GM19397 (cell line): Measurements from ENCODE around the gene MTUS2.

ENCODE experiments used
- ATAC-seq: cut with Tn5 transposase; IDR thresholded peaks from one replicate; pipeline ENCODE4 v1.9.1; 2021; ENCODE audit warnings: mild to moderate bottlenecking, moderate library complexity; ENCODE audit not compliant: unreplicated experiment

MTUS2 gene

GRCh38 chr13:28856287-28856686 is 36.1 kb downstream of the MTUS2 start:
- ATAC-seq: no peak

GRCh38 chr13:28859069-28859468 is 38.9 kb downstream of the MTUS2 start:
- ATAC-seq: no peak

DNA sequence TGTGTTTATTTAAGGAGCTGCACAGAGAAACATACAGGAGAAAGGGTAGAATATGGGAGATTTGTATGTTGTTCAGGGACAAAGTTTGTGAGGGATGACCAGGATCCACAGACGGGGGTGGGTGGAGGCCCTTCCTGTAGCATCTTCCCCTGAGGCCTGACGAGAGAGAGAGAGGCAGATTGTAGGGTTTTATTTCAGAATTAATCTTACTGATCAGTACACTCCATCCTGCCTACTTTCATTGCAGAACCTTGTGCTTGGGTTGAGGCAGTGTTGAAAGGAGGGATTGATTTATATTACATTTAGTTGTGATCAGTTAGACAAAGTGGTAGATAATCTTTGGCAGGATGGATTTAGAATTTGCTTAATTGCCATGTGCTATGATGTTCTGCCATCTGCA is 39.6 kb downstream of the MTUS2 start:
- ATAC-seq: no peak

DNA sequence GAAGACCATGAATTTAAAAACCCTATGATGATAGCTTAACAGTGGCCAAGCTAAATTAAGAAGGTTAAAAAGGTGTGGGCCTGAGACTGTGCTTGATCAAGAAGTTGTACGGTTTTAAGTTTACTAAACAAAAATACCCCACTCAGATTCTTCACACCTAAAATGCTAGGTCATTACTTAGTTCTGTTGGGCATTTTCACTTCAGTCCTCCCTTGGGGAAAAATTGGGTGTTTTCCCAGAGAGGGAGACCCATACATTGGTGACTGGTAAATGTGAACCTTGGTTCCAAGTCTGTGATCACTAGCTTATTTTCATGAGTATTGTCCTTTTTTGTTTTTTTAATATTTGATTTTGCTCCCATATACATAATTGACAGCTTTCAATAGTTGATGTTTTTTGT is 44.4 kb downstream of the MTUS2 start:
- ATAC-seq: no peak

DNA sequence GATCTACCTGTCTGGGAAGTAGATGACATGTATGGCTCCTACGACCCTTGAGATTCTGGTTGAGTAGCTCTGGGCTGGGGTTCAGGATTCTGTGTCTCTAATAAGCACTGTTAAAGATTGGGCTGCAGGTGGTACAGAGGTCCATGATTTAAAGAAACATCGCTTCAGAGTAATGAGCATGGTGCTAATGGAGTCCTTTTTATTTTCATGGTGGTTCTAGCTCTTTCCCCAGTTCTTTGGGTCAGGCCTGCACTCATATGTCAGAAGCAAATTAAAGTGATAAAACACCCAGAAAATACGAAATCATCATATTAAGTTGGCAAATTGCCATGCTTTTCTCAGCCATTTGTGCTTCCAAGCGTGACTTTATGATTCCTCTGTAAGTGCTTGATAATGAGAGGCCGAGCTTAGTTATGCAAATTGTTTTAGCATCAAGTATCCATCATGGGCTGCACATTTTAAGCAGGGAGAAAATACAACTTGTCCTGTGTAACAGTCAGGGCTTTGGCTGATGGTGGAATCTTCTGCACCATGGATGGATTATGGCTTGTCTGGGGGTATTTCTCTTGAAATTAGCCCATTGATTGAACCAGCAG is 45.1 kb downstream of the MTUS2 start:
- ATAC-seq: no peak

DNA sequence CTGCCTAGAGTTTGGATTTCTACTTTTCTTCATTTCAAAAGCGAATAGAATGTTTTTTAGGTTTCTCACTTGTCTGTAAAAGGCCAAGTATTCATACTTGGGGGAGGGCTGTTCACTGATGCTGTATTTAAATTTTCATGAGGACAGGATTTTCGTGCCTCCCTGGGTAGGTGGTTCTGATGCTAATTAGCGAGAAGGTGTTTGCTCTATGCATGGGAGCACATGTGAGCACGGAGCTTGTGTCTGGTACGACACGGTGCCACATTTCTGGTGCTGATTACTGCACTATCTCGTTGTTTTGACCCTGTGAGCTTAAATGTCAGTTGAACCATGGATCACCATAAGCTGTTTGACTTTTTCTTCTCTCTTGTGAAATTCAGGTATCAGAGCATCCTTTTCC is 45.8 kb downstream of the MTUS2 start:
- ATAC-seq: no peak

DNA sequence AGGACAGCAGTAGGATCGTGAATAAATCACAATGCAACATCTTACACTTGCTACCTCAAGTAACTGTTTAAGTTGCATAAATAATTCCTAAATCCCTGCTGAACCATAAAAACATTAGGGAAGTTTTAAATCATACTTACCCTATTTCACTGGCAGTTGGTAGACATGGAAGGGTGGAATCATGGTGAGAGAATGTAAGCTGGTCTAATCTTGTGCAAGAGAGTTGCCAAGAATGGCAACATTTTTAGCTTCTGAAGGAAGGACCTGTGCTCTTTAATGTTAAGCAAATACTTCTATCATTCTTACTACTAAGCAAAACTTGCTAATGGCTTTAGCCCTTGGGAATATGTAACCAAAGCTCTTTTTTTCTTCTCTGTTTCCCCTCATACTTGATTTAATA is 46.8 kb downstream of the MTUS2 start:
- ATAC-seq: no peak

DNA sequence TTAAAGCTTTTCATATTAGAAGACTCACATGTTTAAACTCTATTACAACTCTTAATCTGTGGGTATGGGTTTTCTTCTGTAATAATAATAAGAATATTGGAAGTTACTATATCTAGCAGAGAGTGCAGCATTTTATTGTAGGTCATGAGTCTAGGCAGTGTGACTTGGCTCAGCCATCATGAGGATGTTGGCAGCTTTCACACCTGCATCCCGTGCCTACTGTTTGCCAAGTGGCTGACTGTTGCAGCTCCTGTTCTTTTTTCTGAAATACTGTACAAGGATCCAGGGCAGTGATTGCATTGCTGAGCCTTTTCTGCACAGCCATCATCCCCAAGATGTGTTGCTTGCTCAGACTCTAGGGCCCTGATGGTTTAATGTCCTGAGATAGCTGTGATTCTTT is 47.4 kb downstream of the MTUS2 start:
- ATAC-seq: no peak

DNA sequence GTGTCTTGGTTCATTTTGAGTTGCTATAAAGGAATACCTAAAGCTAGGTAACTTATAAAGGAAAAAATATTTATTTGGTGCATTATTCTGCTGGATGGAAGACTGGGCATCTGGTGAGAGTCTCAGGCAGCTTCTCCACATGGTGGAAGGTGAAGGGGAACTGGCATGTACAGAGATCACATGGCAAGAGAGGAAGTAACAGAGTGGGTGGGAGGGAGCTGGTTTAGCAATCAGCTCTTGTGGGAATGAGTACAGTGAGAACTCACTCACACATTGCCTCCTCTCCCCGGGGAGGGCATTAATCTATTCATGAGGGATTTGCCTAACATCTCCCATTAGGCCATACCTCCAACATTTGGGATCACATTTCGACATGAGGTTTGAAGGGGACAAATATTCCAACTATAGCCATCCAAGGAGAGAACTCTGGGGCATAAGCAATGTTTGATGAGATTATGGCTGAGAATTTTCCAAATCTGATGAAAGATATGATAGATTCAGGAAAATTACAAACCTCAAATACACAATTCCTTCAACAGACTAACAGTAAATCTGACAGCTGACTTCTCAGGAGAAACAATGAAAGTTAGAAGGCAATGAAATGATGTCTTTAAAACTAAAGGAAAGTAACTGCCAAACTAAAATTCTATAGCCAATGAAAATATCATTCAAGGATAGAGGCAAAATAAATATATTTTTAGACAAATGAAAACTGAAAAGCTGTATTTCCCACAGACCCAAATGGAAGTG is 52.5 kb downstream of the MTUS2 start:
- ATAC-seq: no peak

DNA sequence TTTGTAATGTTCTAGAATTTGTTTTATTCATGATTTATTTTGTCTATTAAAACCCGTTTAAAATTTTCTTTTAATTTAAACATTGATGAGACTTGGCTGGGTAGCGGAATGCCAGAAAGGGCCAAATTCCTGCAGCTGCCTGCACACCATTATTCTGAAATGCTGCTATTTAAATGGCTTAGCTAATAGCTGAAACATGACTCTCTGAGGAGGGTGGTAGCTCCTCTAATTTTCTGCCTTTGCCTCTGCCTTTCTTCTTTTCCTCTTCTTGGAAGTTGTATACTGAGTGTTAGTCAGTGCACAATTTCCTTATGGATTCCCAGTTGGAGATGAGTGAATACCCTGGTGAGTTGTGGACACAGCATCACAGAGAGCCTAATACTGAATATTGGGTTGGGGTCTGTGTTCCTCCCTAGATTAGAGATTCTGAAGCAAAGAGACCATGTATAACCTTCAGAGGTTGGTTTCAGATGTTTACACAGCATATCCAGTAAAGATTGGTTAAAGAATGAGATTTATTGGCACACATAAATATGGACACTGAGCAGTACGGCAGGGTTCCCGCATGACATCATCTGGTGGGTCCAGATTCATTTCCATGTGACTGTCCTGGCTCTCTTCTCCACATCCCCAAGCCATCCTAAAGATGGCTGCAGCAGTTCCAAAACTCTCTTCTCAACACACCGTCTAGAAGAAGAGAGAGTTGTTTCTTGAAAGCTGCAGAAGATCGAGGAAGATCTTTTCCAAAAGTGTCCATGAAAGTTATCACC is 55.9 kb downstream of the MTUS2 start:
- ATAC-seq: no peak

DNA sequence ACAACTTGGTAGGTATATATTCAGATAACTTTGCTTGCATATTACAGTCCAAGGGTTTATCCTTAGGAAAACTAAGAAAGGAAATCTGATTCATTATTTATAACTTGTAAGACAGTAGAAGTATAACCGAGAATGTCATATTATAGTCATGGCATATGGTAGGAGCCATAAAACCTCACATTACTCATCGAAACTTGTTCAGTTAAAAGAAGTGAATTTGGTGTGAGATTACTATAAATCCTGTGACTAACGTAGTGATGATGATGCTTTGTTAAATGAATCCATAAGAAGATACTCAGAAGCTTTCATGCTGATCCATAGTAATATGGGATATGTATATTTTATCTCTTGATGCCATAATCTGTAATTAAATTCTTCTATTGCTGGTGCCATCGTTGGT is 57.3 kb downstream of the MTUS2 start:
- no peak for ATAC-seq

DNA sequence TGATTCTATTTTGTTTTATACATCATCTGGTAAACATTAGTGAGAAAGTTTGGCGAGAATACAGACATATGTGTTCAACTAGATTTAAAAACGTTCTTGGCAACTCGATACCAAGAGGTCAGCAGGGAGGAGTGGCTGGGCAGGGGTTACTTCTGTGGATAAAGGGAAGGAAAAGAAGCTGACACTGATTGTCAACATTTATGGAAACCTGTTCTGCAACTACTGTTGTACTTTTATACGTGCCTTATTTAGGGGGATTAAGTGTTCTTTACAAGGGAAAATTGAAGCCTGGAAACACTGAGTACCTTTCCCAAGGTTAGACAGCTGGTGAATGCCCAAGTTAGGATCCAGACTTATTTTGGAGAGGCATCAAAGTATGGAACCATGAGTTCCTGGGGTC is 65.0 kb downstream of the MTUS2 start:
- ATAC-seq: no peak

DNA sequence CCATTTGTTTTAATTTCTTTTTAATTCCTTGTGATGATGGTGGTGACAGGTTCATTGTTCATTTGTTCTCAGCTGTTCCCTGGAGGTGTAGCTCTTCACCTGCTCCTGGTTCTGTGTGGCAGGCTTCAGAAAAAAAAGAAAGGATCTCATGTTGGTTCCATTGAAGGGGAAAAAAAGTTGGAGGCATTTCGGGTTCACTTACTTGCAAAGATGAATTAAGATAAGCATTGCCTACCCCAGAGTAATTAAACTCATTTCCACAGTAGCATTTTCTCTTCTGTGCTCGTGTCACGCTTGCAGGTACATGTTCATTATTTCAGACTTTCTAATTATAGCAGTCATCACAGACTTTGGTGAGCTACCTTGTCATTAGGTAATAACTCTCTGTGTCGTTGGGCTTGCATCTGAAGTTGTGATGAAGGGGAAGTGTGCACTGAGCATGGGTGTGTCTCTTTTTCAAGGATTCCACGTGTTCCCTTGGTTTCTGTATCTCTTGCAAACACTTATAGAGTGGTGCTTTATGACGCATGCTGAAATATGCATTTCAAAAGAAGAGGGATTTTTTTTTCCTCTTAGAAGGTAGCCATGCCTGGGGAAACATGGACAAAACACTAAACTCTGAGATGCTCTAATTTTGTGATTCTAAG is 69.1 kb downstream of the MTUS2 start:
- no peak for ATAC-seq

DNA sequence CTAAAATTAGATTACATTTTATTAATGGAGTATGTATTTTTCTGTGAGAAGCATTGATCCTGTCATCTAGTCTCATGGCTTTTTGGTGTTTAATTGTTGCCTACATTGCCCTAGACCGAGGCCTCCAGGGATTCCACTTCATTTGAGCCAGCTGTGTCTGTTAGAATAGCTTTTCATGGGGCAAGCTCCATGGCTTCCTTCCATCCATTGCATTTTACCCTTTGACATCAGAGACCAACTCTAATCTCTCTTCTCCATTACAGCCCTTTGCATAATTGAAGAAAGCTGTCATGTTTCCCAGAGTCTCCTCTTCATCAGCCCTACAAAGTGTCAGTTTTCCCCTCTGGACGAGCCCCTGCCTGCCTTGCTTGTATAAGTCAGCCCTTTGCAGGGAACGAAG is 70.6 kb downstream of the MTUS2 start:
- no peak for ATAC-seq

DNA sequence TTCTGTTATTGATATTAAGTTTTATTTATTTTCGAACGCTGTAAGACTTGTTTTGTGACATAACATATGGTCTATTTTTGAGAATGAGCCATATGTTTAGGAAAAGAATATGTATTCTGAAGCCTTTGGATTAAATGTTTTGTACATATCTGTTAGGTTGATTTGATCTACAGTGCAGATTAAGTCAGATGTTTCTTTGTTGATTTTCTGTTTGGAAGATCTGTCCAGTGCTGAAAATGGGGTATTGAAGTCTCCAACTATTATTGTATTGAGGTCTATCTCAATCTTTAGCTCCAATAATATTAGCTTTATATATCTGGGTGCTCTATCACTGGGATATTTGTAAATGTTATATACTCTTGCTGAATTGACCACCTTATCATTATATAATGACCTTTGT is 97.9 kb downstream of the MTUS2 start:
- ATAC-seq: no peak

DNA sequence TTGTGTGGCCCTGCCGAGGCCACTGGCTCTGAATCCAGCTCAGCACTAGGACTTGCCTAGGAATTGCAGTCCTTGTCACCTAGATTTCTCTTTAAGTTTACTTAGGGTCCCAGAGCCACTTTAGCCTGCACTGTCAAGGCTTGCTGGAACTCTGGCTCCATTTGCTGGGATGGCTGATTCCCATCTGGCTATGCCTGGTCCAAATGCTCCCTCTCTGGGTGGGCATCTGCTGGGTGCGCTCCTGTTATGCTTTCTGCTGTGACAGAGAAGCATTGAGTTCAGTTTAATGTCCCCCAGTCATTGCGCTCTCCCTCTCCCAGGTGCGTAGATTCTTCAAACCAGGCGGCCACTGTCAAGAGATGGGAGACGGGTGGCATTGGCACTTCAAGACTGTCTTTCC is 102.2 kb downstream of the MTUS2 start:
- ATAC-seq: no peak

DNA sequence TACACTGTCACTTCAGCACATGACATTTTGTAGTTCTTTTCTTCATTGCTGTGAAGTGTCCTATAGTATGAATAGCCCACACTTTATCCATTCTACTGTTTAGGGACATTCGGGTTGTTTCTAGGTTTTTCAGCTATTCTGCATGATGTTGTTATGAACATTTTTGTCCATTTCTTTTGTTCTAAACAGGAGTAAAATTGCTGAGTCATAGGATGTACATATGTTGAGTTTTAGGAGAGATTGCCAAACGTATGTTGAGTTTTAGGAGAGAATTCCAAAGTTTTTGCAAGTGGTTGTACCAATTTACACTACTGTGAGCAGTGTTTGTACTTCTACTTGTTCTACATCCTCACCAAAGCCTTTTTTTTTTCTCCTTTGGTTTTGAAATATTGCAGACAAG is 115.0 kb downstream of the MTUS2 start:
- no peak for ATAC-seq

DNA sequence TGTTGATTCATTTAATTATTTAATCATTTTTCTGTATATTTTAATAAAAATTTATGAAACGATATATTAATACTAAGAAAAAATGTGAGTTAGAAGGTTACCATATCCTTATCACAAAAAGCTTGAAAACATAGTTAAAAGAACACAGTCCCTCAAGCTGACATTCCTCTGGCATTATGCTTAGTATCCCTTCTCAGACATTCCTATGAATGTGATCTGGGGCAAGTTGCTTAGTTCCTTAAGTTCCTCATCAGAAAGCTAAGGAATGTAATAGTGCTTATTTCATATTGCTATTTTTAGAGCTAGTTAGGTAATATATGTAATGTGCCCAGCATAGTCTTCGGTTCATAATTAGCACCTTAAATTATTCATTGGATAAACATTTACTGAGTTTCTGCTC is 122.8 kb downstream of the MTUS2 start:
- no peak for ATAC-seq

DNA sequence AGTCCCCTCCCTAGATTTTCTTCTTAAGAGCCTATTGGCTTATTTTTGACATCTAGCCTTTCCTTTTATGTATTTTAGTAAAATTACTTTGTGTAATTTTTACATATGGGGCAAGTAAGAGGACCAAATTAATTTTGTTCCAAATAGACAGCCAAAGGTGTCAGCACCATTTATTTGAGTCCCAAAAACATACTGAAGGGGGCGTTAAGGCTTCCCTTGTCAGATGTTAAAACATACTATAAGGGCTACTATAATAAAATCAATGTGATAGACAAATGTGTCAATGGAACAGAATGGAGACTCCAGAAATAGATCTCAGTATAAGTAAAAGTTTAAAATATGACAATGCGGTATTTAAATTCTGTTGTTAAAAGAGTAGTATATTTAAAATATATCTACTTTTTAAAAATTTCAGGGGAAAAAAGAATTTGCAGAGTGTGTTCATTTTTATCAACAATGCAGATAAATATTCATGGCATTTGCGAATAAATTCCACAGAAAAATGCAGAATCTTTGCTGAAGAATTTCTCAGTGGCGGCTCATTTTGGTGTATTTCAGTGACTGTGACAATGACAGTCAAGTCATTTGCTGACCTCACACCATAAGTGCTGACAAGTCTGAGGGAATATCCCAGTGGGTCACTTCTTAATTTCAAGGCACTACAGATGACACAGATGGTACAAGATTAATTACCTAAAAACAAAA is 133.7 kb downstream of the MTUS2 start:
- no peak for ATAC-seq

GRCh38 chr13:28954419-28954725 is 134.2 kb downstream of the MTUS2 start:
- no peak for ATAC-seq

DNA sequence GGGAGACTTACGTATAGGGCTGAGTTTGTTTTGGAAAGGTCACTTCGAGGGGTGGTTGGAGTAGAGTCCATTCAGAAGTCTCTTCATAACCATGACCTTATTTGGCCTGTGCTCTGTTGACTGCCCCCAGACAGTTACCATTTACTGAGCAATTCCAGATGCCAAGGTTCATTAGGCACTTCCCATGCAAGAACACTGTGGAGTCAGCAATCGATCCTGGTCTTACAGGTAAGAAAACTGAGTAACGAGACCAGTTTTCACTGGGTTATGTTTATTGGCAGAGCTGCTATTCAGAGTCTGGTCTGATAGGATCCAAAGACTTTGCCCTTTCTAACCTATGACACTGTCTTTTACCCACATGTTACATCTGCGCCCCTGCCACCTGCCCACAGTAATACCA is 134.7 kb downstream of the MTUS2 start:
- ATAC-seq: no peak
